HFFc6 (cell line): ENCODE data around the gene TANGO6. TPM values are rescaled to one million over a fixed set of nuclear protein-coding genes. Genes with fewer than 3 reads are reported as not detected.
"Not testable (repeated sequence)": the region's sequence is repeated elsewhere in the genome, so short reads cannot be mapped to it uniquely, and the experiment has no call there.

Experiments
- DNase-seq: peaks from one replicate; pipeline ENCODE4 v3.0.0-alpha.2; 2018
- H3K27ac Mint-ChIP-seq: 2 replicates; pipeline ENCODE4 v1.8.0; 2020; ENCODE audit warnings: mild to moderate bottlenecking, mixed read lengths
- H3K27me3 Mint-ChIP-seq: 2 replicates; pipeline ENCODE4 v1.8.0; 2021; ENCODE audit warnings: mild to moderate bottlenecking, moderate library complexity, mixed read lengths; ENCODE audit not compliant: insufficient read depth
- H3K36me3 Mint-ChIP-seq: 2 replicates; pipeline ENCODE4 v1.8.0; 2021; ENCODE audit warnings: low read depth, mixed read lengths
- H3K4me1 Mint-ChIP-seq: 2 replicates; pipeline ENCODE4 v1.8.0; 2020; ENCODE audit warnings: low read depth, mixed read lengths
- H3K4me3 Mint-ChIP-seq: 2 replicates; pipeline ENCODE4 v1.8.0; 2020; ENCODE audit warnings: mild to moderate bottlenecking, moderate library complexity, mixed read lengths
- H3K9me3 Mint-ChIP-seq: 2 replicates; pipeline ENCODE4 v1.8.0; 2020; ENCODE audit warnings: mild to moderate bottlenecking, mixed read lengths
- total RNA-seq, 6 experiments: library from RNA; stranded (reverse); fragmentation: NEBNext Ultra II Directional; extraction: Animal tissue kit (Norgen Biotek cat#: 25700); gene quantifications; 2 replicates in 1 of 6; 3 replicates in 5 of 6; pipeline ENCODE4 v1.2.3, GENCODE V29; 2021
- TF ChIP-seq, protein P1 (sequence below): fragments of 200-600 bp; sonication (generic); IDR thresholded peaks from 2 replicates; pipeline ENCODE4 v1.5.0; 2021; ENCODE audit warnings: antibody characterized with exemption, mild to moderate bottlenecking

Gene TANGO6
- total RNA-seq, 6 experiments from 2014 or later, result 14.7 to 22.1 (median 18.9) TPM

DNA sequence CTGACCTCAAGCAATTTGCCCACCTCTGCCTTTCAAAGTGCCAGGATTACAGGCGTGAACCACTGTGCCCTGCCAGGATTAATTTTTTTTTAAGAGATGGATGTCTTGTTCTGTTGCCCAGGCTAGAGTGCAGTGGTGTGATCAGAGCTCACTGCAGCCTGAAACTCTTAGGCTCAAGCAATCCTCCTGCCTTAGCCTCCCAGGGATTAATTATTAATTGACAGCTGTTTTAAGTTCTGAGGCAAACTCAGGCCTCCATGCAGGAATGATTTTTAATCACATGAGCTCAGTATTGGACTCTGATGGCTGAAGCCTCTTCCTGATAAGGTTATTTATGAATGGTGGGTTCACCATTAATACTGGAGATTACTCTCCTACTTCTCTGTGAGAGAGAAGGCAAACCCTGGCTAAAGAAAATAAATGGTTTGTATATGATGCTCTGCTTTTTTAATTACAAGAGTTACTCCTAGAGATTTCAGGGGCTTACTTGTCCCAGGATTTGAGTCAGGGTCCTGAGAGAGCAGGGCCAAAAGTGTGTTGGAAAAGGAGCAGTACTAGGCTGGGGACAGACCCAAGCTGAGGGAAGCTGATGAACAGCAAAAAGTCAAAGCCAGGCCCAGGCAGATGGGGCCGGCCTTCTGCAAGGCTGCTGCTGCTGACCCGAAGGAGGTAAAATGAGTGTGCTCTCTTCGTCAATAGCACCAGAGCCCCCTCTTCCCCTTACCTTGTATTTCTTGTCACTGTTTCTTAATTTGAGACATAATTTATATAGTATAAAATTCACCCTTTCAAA is 205.2 kb downstream of the TANGO6 start:
- H3K27ac Mint-ChIP-seq, result peak overlapping the region; percentile 59; the same call in 1 of the 2 replicates
- H3K9me3 Mint-ChIP-seq, result no peaks in the 10 kb centered on the region
- peaks cover 7% of the 10 kb centered on the region; the same call in 1 of the 2 replicates for H3K36me3 Mint-ChIP-seq
- TF ChIP-seq, protein P1, sequence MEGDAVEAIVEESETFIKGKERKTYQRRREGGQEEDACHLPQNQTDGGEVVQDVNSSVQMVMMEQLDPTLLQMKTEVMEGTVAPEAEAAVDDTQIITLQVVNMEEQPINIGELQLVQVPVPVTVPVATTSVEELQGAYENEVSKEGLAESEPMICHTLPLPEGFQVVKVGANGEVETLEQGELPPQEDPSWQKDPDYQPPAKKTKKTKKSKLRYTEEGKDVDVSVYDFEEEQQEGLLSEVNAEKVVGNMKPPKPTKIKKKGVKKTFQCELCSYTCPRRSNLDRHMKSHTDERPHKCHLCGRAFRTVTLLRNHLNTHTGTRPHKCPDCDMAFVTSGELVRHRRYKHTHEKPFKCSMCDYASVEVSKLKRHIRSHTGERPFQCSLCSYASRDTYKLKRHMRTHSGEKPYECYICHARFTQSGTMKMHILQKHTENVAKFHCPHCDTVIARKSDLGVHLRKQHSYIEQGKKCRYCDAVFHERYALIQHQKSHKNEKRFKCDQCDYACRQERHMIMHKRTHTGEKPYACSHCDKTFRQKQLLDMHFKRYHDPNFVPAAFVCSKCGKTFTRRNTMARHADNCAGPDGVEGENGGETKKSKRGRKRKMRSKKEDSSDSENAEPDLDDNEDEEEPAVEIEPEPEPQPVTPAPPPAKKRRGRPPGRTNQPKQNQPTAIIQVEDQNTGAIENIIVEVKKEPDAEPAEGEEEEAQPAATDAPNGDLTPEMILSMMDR, result no peak
- H3K4me1 Mint-ChIP-seq, result peaks cover 17% of the 10 kb centered on the region
- H3K4me3 Mint-ChIP-seq, result peak overlapping the region; percentile 50; the same call in 1 of the 2 replicates
- no peak for DNase-seq
- no peaks in the 10 kb centered on the region for H3K27me3 Mint-ChIP-seq

DNA sequence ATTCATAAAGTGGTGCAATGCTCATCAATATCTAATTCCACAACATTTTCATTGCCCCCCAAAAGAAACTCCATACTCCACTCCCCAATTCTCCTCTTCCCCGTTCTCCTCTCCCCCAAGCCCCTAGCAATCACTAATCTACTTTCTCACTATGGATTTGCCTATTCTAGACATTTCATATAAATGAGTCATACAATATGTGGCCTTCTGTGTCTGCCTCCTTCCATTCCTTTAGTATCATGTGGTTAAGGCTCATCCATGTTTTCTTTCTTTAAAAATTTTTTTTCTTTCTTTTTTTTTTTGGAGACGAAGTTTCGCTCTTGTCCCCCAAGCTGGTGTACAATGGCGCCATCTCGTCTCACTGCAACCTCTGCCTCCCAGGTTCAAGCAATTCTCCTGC is 205.8 kb downstream of the TANGO6 start:
- H3K9me3 Mint-ChIP-seq, result no peaks in the 10 kb centered on the region
- H3K4me1 Mint-ChIP-seq, result peaks cover 17% of the 10 kb centered on the region

DNA sequence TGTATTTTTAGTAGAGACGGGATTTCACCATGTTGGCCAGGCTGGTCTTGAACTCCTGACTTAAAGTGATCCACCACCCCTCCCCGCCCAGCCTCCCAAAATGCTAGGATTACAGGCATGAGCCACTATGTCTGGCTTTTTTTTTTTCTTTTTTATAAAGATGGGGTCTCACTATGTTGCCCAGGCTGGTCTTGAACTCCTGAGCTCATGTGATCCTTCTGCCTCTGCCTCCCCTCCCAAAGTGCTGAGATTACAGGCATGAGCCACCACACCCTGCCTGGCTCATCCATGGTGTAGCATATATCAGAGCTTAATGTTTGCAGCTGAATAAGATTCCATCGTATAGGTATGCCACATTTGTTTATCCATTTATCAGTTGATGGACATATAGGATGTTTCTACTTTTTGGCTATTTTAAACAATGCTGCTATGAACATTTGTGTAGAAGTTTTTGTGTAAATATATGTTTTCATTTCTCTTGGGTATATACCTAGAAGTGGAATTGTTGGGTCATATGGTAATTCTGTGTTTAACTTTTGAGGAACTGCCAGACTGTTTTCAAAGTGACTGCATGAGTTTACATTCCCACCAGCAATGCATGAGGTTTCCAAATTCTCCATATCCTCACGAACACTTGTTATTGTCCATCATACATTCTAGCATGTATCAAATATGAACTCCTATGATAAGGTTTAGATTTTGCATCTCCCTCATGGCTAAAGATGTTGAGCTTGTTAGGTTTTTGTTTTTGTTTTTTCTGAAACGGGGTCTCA is 206.5 kb downstream of the TANGO6 start:
- H3K4me3 Mint-ChIP-seq, result no peak overlapping the region
- no peaks in the 10 kb centered on the region for H3K9me3 Mint-ChIP-seq
- TF ChIP-seq, protein P1, result no peak
- no peak for DNase-seq
- peak overlapping the region; percentile 59 for H3K27ac Mint-ChIP-seq
- H3K4me1 Mint-ChIP-seq, result peaks cover 18% of the 10 kb centered on the region
- no peaks in the 10 kb centered on the region; the same call in 1 of the 2 replicates for H3K27me3 Mint-ChIP-seq
- peaks cover 4% of the 10 kb centered on the region; the same call in 1 of the 2 replicates for H3K36me3 Mint-ChIP-seq

More for the DNA sequence above, 205.8 kb downstream of the TANGO6 start:
- DNase-seq, result peak; percentile 40
- peaks cover 4% of the 10 kb centered on the region; the same call in 1 of the 2 replicates for H3K36me3 Mint-ChIP-seq
- peak overlapping the region; percentile 50 for H3K4me3 Mint-ChIP-seq
- no peaks in the 10 kb centered on the region for H3K27me3 Mint-ChIP-seq
- TF ChIP-seq, protein P1, result no peak
- H3K27ac Mint-ChIP-seq, result peak overlapping the region; percentile 59

DNA sequence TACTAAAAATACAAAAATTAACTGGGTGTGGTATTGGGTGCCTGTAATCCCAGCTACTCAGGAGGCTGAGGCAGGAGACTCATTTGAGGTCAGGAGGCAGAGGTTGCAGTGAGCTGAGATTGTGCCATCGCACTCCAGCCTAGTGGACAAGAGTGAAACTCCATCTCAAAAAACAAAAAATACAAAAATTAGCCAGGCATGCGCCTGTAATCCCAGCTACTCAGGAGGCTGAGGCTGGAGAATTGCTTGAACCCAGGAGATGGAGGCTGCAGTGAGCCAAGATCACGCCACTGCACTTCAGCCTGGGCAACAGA is 208.1 kb downstream of the TANGO6 start:
- H3K27me3 Mint-ChIP-seq, H3K4me3 Mint-ChIP-seq, DNase-seq, H3K36me3 Mint-ChIP-seq, H3K27ac Mint-ChIP-seq, H3K9me3 Mint-ChIP-seq: not testable (repeated sequence)
- peaks cover 22% of the 10 kb centered on the region for H3K4me1 Mint-ChIP-seq
- TF ChIP-seq, protein P1, result peak; percentile 48

DNA sequence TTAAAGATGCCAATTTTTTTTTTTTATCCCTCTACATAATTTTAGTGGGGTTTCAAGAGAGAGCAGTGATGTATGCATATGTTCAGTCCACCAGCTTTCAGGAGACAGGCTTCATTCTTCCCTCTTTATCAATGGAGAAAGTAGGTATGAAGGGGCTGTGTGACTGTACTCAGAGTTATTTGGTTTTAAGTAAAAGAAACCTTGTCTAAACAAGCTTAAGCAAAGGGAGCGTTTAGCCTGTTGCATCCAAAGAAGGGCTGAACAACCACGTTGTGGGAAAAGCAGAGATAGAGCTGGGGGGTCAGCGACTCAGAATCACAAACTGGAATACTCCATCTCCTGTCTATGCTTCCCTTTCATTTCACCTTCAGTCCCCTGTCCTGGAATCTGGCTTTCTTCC is 211.7 kb downstream of the TANGO6 start:
- H3K4me1 Mint-ChIP-seq, result peaks cover 32% of the 10 kb centered on the region
- TF ChIP-seq, protein P1, result no peak

More for the DNA sequence above, 211.7 kb downstream of the TANGO6 start:
- H3K27me3 Mint-ChIP-seq, result peaks cover 1% of the 10 kb centered on the region; the same call in 1 of the 2 replicates
- H3K36me3 Mint-ChIP-seq, result no peaks in the 10 kb centered on the region
- H3K4me3 Mint-ChIP-seq, result no peak overlapping the region
- H3K9me3 Mint-ChIP-seq, result no peaks in the 10 kb centered on the region
- H3K27ac Mint-ChIP-seq, result no peak overlapping the region; the same call in 1 of the 2 replicates
- no peak for DNase-seq
